ENCODE measurements around the gene PRR5L. TPM values are rescaled to one million over a fixed set of nuclear protein-coding genes. Genes with fewer than 3 reads are reported as not detected.
A peak's percentile ranks its signal among the peaks of the same experiment; 100 is the strongest.

The PRR5L gene
- total RNA-seq, 2 donors from 2014 or later, result 10.0 to 10.6 TPM

GRCh38 chr11:36438126-36438525, 142.0 kb downstream of the PRR5L start:
- ATAC-seq (replicated peaks), result no peak
- Mint-ChIP-seq H3K4me3 (no peak overlapping the region), H3K36me3 (ENCODE audit: low read depth) (peaks cover 23% of the 10 kb centered on the region), H3K9me3 (no peaks in the 10 kb centered on the region), H3K27me3 (no peaks in the 10 kb centered on the region), H3K4me1 (peaks cover 6% of the 10 kb centered on the region), H3K27ac (no peak overlapping the region)

- no peak overlapping the region for H3K4me3 Mint-ChIP-seq
- H3K4me1 Mint-ChIP-seq, result peaks cover 6% of the 10 kb centered on the region
- ATAC-seq (replicated peaks), result peak; percentile 97
- H3K27me3 Mint-ChIP-seq, result no peaks in the 10 kb centered on the region
- H3K36me3 Mint-ChIP-seq (ENCODE audit: low read depth), result peaks cover 13% of the 10 kb centered on the region
- no peaks in the 10 kb centered on the region for H3K9me3 Mint-ChIP-seq
- no peak overlapping the region for H3K27ac Mint-ChIP-seq
Measured at GRCh38 chr11:36441610-36442208, 145.6 kb downstream of the PRR5L start.

DNA sequence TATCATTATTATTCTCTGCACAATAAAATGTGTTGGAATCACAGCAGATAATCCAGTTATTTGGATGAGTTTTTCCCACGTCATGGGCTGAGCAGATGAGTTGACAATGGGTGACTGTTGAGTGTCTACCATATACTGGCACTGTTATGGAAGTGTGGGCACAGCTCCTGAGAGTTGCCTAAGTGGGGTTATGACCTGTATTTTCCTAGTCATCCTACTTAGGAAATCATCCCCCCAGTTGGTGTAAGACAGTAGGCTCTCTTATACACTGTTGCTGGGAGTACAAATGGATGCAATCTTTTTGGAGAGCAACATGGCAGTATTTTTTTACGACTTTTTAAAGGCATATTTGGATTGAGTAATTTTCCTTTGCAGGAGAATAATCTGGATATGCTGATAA, 147.6 kb downstream of the PRR5L start:
- H3K9me3 Mint-ChIP-seq, result no peaks in the 10 kb centered on the region
- ATAC-seq (replicated peaks), result no peak
- peaks cover 11% of the 10 kb centered on the region for H3K36me3 Mint-ChIP-seq (ENCODE audit: low read depth)
- H3K27me3 Mint-ChIP-seq, result no peaks in the 10 kb centered on the region
- H3K4me3 Mint-ChIP-seq, result no peak overlapping the region
- H3K27ac Mint-ChIP-seq, result no peak overlapping the region
- H3K4me1 Mint-ChIP-seq, result peaks cover 6% of the 10 kb centered on the region

DNA sequence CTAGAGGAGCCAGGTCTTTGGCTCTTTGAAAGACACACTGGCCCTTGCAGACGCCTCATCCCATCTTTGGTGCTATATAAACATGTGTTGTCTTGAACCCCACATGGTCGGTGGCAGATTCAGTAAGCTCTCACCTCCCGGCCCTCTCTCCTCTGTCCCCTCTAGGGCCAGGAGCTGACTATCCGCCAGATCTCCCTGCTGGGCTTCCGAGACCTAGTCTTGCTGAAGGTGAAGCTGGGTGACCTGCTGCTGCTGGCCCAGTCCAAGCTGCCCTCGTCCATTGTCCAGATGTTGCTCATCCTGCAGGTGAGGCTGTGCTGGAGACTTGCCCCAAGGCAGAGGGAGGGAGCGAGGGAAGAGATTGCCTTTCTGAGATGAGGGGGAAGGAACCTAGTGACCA, 150.0 kb downstream of the PRR5L start:
- no peak overlapping the region for H3K27ac Mint-ChIP-seq
- no peak for ATAC-seq (replicated peaks)
- no peaks in the 10 kb centered on the region for H3K9me3 Mint-ChIP-seq
- peaks cover 20% of the 10 kb centered on the region for H3K4me1 Mint-ChIP-seq
- peaks cover 16% of the 10 kb centered on the region for H3K36me3 Mint-ChIP-seq (ENCODE audit: low read depth)
- no peaks in the 10 kb centered on the region for H3K27me3 Mint-ChIP-seq
- no peak overlapping the region for H3K4me3 Mint-ChIP-seq

DNA sequence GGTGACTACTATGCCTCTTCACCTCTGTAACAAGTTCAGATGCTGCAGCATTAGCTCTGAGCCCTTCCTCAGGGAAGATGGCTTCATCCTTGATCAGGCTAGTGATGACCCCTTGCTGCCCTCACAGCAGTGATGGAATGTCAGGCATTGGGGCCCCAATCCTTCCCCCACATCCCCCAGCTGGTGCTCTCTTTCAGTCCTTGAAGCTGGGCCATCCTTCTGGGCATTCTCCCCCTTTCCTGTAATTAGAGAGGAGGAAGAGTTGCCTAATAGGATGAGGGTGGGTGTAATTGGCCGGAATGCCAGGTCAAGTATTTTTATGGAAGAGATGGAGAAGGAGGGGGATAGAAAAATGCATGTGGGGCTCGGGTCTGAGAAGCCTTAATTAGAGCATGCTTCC, 151.4 kb downstream of the PRR5L start:
- no peaks in the 10 kb centered on the region for H3K27me3 Mint-ChIP-seq
- ATAC-seq (replicated peaks), result no peak
- H3K4me3 Mint-ChIP-seq, result no peak overlapping the region
- H3K4me1 Mint-ChIP-seq, result peaks cover 23% of the 10 kb centered on the region
- no peaks in the 10 kb centered on the region for H3K9me3 Mint-ChIP-seq
- H3K27ac Mint-ChIP-seq, result no peak overlapping the region
- H3K36me3 Mint-ChIP-seq (ENCODE audit: low read depth), result peaks cover 22% of the 10 kb centered on the region

DNA sequence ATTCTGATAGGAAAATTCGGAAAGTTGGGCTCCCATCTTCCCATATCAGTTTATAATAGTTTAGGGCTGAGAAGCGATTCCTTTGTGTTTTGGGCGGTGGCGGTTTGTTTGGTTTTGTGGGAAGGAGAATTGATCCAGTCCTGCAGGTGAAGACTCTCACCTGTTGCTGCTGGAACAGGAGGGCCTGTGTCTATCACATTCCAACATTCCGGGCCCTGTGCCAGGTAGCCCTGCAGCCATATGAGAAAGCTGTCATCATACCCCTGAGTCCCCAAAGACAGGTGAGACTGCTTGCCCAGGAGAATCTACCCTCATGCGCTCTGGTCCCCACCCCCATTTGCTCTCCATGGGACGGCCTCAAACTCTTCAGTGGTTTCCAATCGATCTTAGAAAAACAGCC, 151.9 kb downstream of the PRR5L start:
- Mint-ChIP-seq H3K4me3 (no peak overlapping the region), H3K27me3 (no peaks in the 10 kb centered on the region), H3K27ac (no peak overlapping the region), H3K36me3 (ENCODE audit: low read depth) (peaks cover 22% of the 10 kb centered on the region), H3K9me3 (no peaks in the 10 kb centered on the region), H3K4me1 (peaks cover 23% of the 10 kb centered on the region)
- ATAC-seq (replicated peaks), result no peak

GRCh38 chr11:36449561-36450096, 153.5 kb downstream of the PRR5L start:
- Mint-ChIP-seq H3K27me3 (no peaks in the 10 kb centered on the region), H3K9me3 (no peaks in the 10 kb centered on the region), H3K27ac (no peak overlapping the region)

GRCh38 chr11:36450110-36450572, 154.1 kb downstream of the PRR5L start:
- peaks cover 23% of the 10 kb centered on the region for H3K4me1 Mint-ChIP-seq

More at GRCh38 chr11:36449561-36450096, 153.5 kb downstream of the PRR5L start:
- H3K36me3 Mint-ChIP-seq (ENCODE audit: low read depth), result peaks cover 22% of the 10 kb centered on the region
- peaks cover 23% of the 10 kb centered on the region for H3K4me1 Mint-ChIP-seq
- H3K4me3 Mint-ChIP-seq, result peak overlapping the region; percentile 52
- no peak for ATAC-seq (replicated peaks)

DNA sequence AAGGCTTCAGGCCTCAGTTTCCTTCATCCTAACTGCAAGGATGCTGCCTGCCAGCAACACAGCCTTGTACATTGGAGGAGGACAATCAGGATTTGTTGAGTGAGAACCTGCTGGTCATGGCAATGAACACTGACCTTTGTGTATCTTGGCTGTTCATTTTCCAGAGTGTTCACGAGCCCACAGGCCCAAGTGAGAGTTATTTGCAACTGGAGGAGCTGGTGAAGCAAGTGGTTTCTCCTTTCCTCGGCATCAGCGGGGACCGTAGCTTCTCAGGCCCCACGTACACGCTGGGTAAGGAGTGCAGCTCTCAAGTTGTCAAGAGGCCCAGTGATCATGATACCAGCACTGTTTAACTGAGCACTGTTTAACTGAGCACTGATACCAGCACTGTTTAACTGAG, 155.0 kb downstream of the PRR5L start:
- ATAC-seq (replicated peaks), result no peak
- H3K27ac Mint-ChIP-seq, result no peak overlapping the region
- H3K36me3 Mint-ChIP-seq (ENCODE audit: low read depth), result peaks cover 22% of the 10 kb centered on the region
- H3K4me3 Mint-ChIP-seq, result peak overlapping the region; percentile 52
- peaks cover 23% of the 10 kb centered on the region for H3K4me1 Mint-ChIP-seq
- H3K9me3 Mint-ChIP-seq, result no peaks in the 10 kb centered on the region
- H3K27me3 Mint-ChIP-seq, result no peaks in the 10 kb centered on the region

More at GRCh38 chr11:36450110-36450572, 154.1 kb downstream of the PRR5L start:
- no peaks in the 10 kb centered on the region for H3K27me3 Mint-ChIP-seq
- H3K36me3 Mint-ChIP-seq (ENCODE audit: low read depth), result peaks cover 22% of the 10 kb centered on the region
- ATAC-seq (replicated peaks), result no peak
- peak overlapping the region; percentile 52 for H3K4me3 Mint-ChIP-seq
- no peak overlapping the region for H3K27ac Mint-ChIP-seq
- H3K9me3 Mint-ChIP-seq, result no peaks in the 10 kb centered on the region

DNA sequence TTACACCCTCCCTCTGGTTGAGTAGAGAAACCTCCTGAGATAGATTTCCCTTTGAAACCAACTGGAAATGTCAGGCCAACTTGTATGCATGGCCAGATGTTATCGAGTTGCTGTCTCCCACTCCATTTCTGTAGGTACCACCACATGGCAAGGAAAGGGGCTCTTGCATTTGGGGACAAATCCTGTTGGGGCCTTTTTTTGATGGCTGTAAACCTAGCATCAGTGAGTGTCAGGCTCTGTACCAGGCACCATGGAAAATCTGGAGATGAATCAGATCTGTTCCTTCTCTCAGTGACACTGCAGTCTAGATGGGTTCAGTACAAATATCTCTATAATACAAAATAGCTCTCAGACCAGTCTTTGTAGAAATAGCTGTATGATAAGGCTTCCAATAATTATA, 155.6 kb downstream of the PRR5L start:
- H3K9me3 Mint-ChIP-seq, result no peaks in the 10 kb centered on the region
- H3K4me1 Mint-ChIP-seq, result peaks cover 23% of the 10 kb centered on the region
- H3K27me3 Mint-ChIP-seq, result no peaks in the 10 kb centered on the region
- ATAC-seq (replicated peaks), result no peak
- H3K4me3 Mint-ChIP-seq, result no peak overlapping the region
- no peak overlapping the region for H3K27ac Mint-ChIP-seq
- peaks cover 22% of the 10 kb centered on the region for H3K36me3 Mint-ChIP-seq (ENCODE audit: low read depth)

- H3K27ac Mint-ChIP-seq, result peak overlapping the region; percentile 1
- no peaks in the 10 kb centered on the region for H3K27me3 Mint-ChIP-seq
- ATAC-seq (replicated peaks), result peak; percentile 61
- H3K4me1 Mint-ChIP-seq, result peaks cover 23% of the 10 kb centered on the region
- H3K4me3 Mint-ChIP-seq, result peak overlapping the region; percentile 32
- no peaks in the 10 kb centered on the region for H3K9me3 Mint-ChIP-seq
- peaks cover 22% of the 10 kb centered on the region for H3K36me3 Mint-ChIP-seq (ENCODE audit: low read depth)
Measured at GRCh38 chr11:36452236-36452940, 156.3 kb downstream of the PRR5L start.

DNA sequence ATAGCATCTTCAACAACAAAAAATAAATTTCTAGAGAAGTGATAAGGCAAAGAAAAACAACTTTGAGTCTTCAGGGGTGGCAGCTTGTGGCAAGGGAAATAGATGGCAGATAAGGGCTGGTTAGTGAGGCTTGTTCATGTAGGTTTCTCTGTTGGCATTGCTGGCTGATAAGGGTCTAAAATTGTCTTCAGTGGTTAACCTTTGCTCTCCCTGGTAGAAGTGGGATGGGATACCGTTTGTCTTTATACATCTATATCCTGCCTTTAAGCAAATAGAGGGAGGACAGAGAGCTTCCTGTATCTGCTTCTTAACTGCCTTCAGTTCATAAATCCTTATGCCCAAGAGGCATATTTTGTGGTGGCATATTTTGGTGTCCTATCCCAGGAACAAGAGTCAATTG, 156.9 kb downstream of the PRR5L start:
- peaks cover 18% of the 10 kb centered on the region for H3K36me3 Mint-ChIP-seq (ENCODE audit: low read depth)

DNA sequence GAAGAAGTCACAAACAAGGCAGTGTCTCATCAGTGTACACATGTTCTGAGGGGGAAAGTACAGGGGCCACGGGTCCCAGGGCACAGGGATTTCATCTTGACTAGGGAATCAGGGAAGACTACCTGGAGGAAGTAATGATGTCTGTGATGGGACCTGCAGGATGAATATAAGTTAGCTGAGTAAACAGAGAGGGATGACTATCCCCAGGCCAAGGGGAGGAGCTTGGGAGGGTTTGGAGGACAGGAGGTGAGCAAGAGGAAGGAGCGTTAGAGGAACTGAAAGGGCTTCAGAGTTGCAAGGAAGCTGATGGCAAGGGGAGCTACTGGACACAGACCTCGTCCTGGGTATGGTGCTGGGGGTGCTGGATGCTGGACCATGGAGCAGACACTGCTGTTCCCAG, 157.6 kb downstream of the PRR5L start:
- Mint-ChIP-seq H3K4me3 (no peak overlapping the region), H3K27me3 (no peaks in the 10 kb centered on the region), H3K9me3 (no peaks in the 10 kb centered on the region), H3K4me1 (peaks cover 23% of the 10 kb centered on the region), H3K36me3 (ENCODE audit: low read depth) (peaks cover 11% of the 10 kb centered on the region), H3K27ac (peak overlapping the region; percentile 1)
- ATAC-seq (replicated peaks), result peak; percentile 34

More for the DNA sequence above, 156.9 kb downstream of the PRR5L start:
- Mint-ChIP-seq H3K27ac (peak overlapping the region; percentile 1), H3K27me3 (no peaks in the 10 kb centered on the region), H3K4me1 (peaks cover 23% of the 10 kb centered on the region), H3K9me3 (no peaks in the 10 kb centered on the region), H3K4me3 (no peak overlapping the region)
- ATAC-seq (replicated peaks), result no peak

DNA sequence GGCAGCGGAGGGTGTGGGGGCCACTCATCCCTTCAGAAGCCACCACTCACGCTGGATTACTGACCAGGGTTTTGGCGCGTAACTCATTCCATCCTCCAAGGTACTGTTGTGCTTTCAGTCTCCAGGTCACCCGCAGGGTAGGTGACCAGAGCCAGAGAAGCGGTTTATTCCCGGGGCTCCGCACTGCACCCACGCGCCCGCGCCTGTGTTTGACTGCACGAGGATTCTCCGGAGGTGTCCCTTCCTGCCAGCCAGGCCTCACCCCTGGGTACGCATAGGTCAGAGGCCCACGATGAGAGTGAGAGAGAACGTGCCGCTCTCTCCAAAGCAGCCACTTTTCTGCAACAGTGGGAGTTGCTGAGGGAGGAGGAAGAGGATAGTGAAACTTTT, 158.5 kb downstream of the PRR5L start:
- H3K9me3 Mint-ChIP-seq, result no peaks in the 10 kb centered on the region
- H3K36me3 Mint-ChIP-seq (ENCODE audit: low read depth), result peaks cover 11% of the 10 kb centered on the region
- no peaks in the 10 kb centered on the region for H3K27me3 Mint-ChIP-seq
- H3K27ac Mint-ChIP-seq, result no peak overlapping the region
- peaks cover 22% of the 10 kb centered on the region for H3K4me1 Mint-ChIP-seq
- no peak for ATAC-seq (replicated peaks)
- no peak overlapping the region for H3K4me3 Mint-ChIP-seq
